HL-60 (cell line): ENCODE results near the gene NETO2.

Experiments
- DNase-seq, 2 experiments: peaks; one replicate each; pipeline ENCODE4 v3.0.0-alpha.2; 2010 to 2020; ENCODE audit warnings: low read depth in 1 of 2, low spot score in 1 of 2
- H3K27ac ChIP-seq: fragments of 250-450 bp; sonication (Bioruptor Pico); replicated peaks from 2 replicates; pipeline ENCODE4 v1.5.1; 2020; ENCODE audit warnings: mild to moderate bottlenecking, moderate library complexity
- H3K27me3 ChIP-seq: fragments of 250-450 bp; sonication (Bioruptor Pico); 2 replicates; pipeline ENCODE4 v1.5.1; 2021; ENCODE audit warnings: mild to moderate bottlenecking, moderate library complexity; ENCODE audit not compliant: insufficient read depth, poor library complexity, severe bottlenecking
- H3K4me3 ChIP-seq: replicated peaks from 2 replicates; pipeline ENCODE4 v1.5.1; 2011; ENCODE audit warnings: mild to moderate bottlenecking, control low read depth, low read length; ENCODE audit not compliant: insufficient read depth
- CTCF ChIP-seq: IDR thresholded peaks from one replicate; pipeline ENCODE4 v1.5.1; 2011; ENCODE audit warnings: low read length, control low read depth, inconsistent platforms; ENCODE audit not compliant: insufficient read depth
- GABPA ChIP-seq: IDR thresholded peaks from 2 replicates; pipeline ENCODE4 v1.6.1; 2012; ENCODE audit warnings: low read depth
- POLR2AphosphoS5 ChIP-seq: IDR thresholded peaks from 2 replicates; pipeline ENCODE4 v1.6.1; 2012; ENCODE audit warnings: low read depth
- REST ChIP-seq: IDR thresholded peaks from 2 replicates; pipeline ENCODE4 v1.6.1; 2012; ENCODE audit warnings: low read depth; ENCODE audit not compliant: insufficient replicate concordance
- SPI1 ChIP-seq: IDR thresholded peaks from 2 replicates; pipeline ENCODE4 v1.6.1; 2012; ENCODE audit warnings: low read depth, mild to moderate bottlenecking, borderline replicate concordance

Gene NETO2

GRCh38 chr16:47069313-47069712 lies 74.4 kb downstream of the NETO2 start:
- no peak overlapping the region for H3K4me3 ChIP-seq
- no peaks in the 10 kb centered on the region for H3K27me3 ChIP-seq
- DNase-seq: no peak
- no peak for TF ChIP-seq REST
- no peak for TF ChIP-seq POLR2AphosphoS5
- TF ChIP-seq GABPA: no peak
- no peak for TF ChIP-seq SPI1
- no peak for TF ChIP-seq CTCF
- no peak overlapping the region for H3K27ac ChIP-seq

- DNase-seq: no peak
- no peak overlapping the region for H3K4me3 ChIP-seq
- no peaks in the 10 kb centered on the region for H3K27me3 ChIP-seq
- no peak overlapping the region for H3K27ac ChIP-seq
- TF ChIP-seq GABPA: no peak
- TF ChIP-seq REST: no peak
- no peak for TF ChIP-seq POLR2AphosphoS5
Measured at GRCh38 chr16:47067203-47067602, 76.5 kb downstream of the NETO2 start.

- no peak overlapping the region for H3K27ac ChIP-seq
- H3K4me3 ChIP-seq: no peak overlapping the region
- TF ChIP-seq REST (no peak), POLR2AphosphoS5 (no peak), GABPA (no peak), CTCF (no peak), SPI1 (no peak)
- DNase-seq: no peak
- H3K27me3 ChIP-seq: no peaks in the 10 kb centered on the region
Measured at GRCh38 chr16:47065766-47066688, 77.7 kb downstream of the NETO2 start.
